GM18519 (cell line): ENCODE measurements around the gene MAT2A.
"Not testable (repeated sequence)": the region's sequence is repeated elsewhere in the genome, so short reads cannot be mapped to it uniquely, and the experiment has no call there.

Experiments
- ATAC-seq: cut with Tn5 transposase; IDR thresholded peaks from one replicate; pipeline ENCODE4 v1.9.1; 2021; ENCODE audit warnings: mild to moderate bottlenecking, moderate library complexity; ENCODE audit not compliant: unreplicated experiment, low FRiP score

Gene MAT2A

GRCh38 chr2:85577386-85578242, 38.6 kb downstream of the MAT2A start, which contains the start of gene VAMP8:
Gene VAMP8 (plus strand): TSS chr2:85577586. CDS start chr2:85577647, 61 bp downstream.
- no peak for ATAC-seq

- no peak for ATAC-seq
These were observed 39.5 kb downstream of the MAT2A start for GRCh38 chr2:85578243-85579180.

GRCh38 chr2:85579266-85579935, 40.4 kb downstream of the MAT2A start:
- ATAC-seq, result no peak

GRCh38 chr2:85580206-85580605, 41.2 kb downstream of the MAT2A start:
- ATAC-seq, result no peak

GRCh38 chr2:85582492-85582891, 43.5 kb downstream of the MAT2A start:
- ATAC-seq, result no peak

- ATAC-seq, result peak; percentile 60
These were observed 44.8 kb downstream of the MAT2A start for GRCh38 chr2:85583667-85584353.

GRCh38 chr2:85584354-85584856, 45.4 kb downstream of the MAT2A start, which contains the start of gene VAMP5:
Gene VAMP5 (plus strand): TSS chr2:85584431. CDS start chr2:85584491, 60 bp downstream.
- ATAC-seq, result no peak

GRCh38 chr2:85584857-85585780, 46.2 kb downstream of the MAT2A start:
- ATAC-seq, result no peak

- ATAC-seq, result no peak
These were observed 46.8 kb downstream of the MAT2A start for GRCh38 chr2:85585781-85586105.

GRCh38 chr2:85588236-85588635, 49.3 kb downstream of the MAT2A start:
- no peak for ATAC-seq

- no peak for ATAC-seq
These were observed 49.7 kb downstream of the MAT2A start for GRCh38 chr2:85588645-85589044.

GRCh38 chr2:85589181-85589580, 50.2 kb downstream of the MAT2A start:
- ATAC-seq, result no peak

- no peak for ATAC-seq
These were observed 51.2 kb downstream of the MAT2A start for GRCh38 chr2:85589982-85590791.

- no peak for ATAC-seq
These were observed 52.0 kb downstream of the MAT2A start for GRCh38 chr2:85590950-85591349.

- ATAC-seq, result no peak
These were observed 52.6 kb downstream of the MAT2A start for GRCh38 chr2:85591563-85591962.

- not testable (repeated sequence) for ATAC-seq
These were observed 53.3 kb downstream of the MAT2A start for GRCh38 chr2:85592299-85592698.

- ATAC-seq, result no peak
These were observed 54.1 kb downstream of the MAT2A start for GRCh38 chr2:85593023-85593422.
